HEK293T (cell line): ENCODE results near the gene SKAP2.

Source experiments
- ARNT ChIP-seq: fragments of 450-650 bp; IDR thresholded peaks from 2 replicates; pipeline ENCODE4 v1.6.1; 2017; ENCODE audit warnings: mild to moderate bottlenecking
- CTBP1 ChIP-seq: fragments of 450-650 bp; IDR thresholded peaks from 2 replicates; pipeline ENCODE4 v1.6.1; 2016; ENCODE audit warnings: borderline replicate concordance
- ELF4 ChIP-seq: fragments of 450-650 bp; IDR thresholded peaks from 2 replicates; pipeline ENCODE4 v1.6.1; 2017; ENCODE audit warnings: antibody characterized with exemption
- FOXA1 ChIP-seq: fragments of 450-650 bp; IDR thresholded peaks from 2 replicates; pipeline ENCODE4 v1.6.1; 2016; ENCODE audit warnings: mild to moderate bottlenecking
- FOXK2 ChIP-seq: fragments of 450-650 bp; IDR thresholded peaks from 2 replicates; pipeline ENCODE4 v1.6.1; 2016; ENCODE audit warnings: mild to moderate bottlenecking
- FOXM1 ChIP-seq: fragments of 450-650 bp; IDR thresholded peaks from 2 replicates; pipeline ENCODE4 v1.6.1; 2017; ENCODE audit warnings: mild to moderate bottlenecking, borderline replicate concordance
- LEF1 ChIP-seq: fragments of 450-650 bp; IDR thresholded peaks from 2 replicates; pipeline ENCODE4 v1.6.1; 2017; ENCODE audit warnings: mild to moderate bottlenecking, borderline replicate concordance
- SP1 ChIP-seq: fragments of 450-650 bp; IDR thresholded peaks from 2 replicates; pipeline ENCODE4 v1.6.1; 2017
- TARDBP ChIP-seq: fragments of 450-650 bp; IDR thresholded peaks from 2 replicates; pipeline ENCODE4 v1.6.1; 2016
- ZNF384 ChIP-seq: fragments of 450-650 bp; IDR thresholded peaks from 2 replicates; pipeline ENCODE4 v1.6.1; 2016

- TF ChIP-seq ELF4: no peak
- no peak for TF ChIP-seq SP1
- TF ChIP-seq ZNF384: no peak
- no peak for TF ChIP-seq TARDBP
- no peak for TF ChIP-seq FOXK2
- TF ChIP-seq CTBP1: no peak
- TF ChIP-seq ARNT: no peak
- no peak for TF ChIP-seq LEF1
- TF ChIP-seq FOXA1: no peak
- no peak for TF ChIP-seq FOXM1
These were observed 167.4 kb downstream of the SKAP2 start for GRCh38 chr7:26696978-26697377.
